HG03520 (cell line): ENCODE data around the gene PLD6.
"Not testable (repeated sequence)": the region's sequence is repeated elsewhere in the genome, so short reads cannot be mapped to it uniquely, and the experiment has no call there.

Experiments used
- ATAC-seq: cut with Tn5 transposase; IDR thresholded peaks from one replicate; pipeline ENCODE4 v1.9.1; 2021; ENCODE audit warnings: mild to moderate bottlenecking, moderate library complexity; ENCODE audit not compliant: unreplicated experiment

The PLD6 gene

GRCh38 chr17:17201907-17202306 lies 4.2 kb downstream of the PLD6 start:
- ATAC-seq, result no peak

GRCh38 chr17:17201271-17201670 lies 4.9 kb downstream of the PLD6 start:
- ATAC-seq, result no peak

- ATAC-seq, result no peak
Observed at GRCh38 chr17:17200831-17201230, 5.3 kb downstream of the PLD6 start.

GRCh38 chr17:17200311-17200710 lies 5.8 kb downstream of the PLD6 start:
- ATAC-seq, result no peak

GRCh38 chr17:17198281-17198680 lies 7.9 kb downstream of the PLD6 start:
- no peak for ATAC-seq

GRCh38 chr17:17196776-17197175 lies 9.4 kb downstream of the PLD6 start:
- no peak for ATAC-seq

- ATAC-seq, result not testable (repeated sequence)
Observed at GRCh38 chr17:17195466-17195865, 10.7 kb downstream of the PLD6 start.

GRCh38 chr17:17191961-17192381 lies 14.2 kb downstream of the PLD6 start:
- no peak for ATAC-seq

GRCh38 chr17:17191346-17191792 lies 14.8 kb downstream of the PLD6 start:
- ATAC-seq, result no peak

- no peak for ATAC-seq
Observed at GRCh38 chr17:17190188-17190587, 15.9 kb downstream of the PLD6 start.

- ATAC-seq, result no peak
Observed at GRCh38 chr17:17189559-17189958, 16.6 kb downstream of the PLD6 start.

- no peak for ATAC-seq
Observed at GRCh38 chr17:17188586-17188985, 17.5 kb downstream of the PLD6 start.

- ATAC-seq, result no peak
Observed at GRCh38 chr17:17186551-17187505, 19.3 kb downstream of the PLD6 start.

GRCh38 chr17:17186051-17186450 lies 20.1 kb downstream of the PLD6 start:
- ATAC-seq, result no peak

GRCh38 chr17:17184985-17185757 lies 21.0 kb downstream of the PLD6 start:
- not testable (repeated sequence) for ATAC-seq

GRCh38 chr17:17183744-17184143 lies 22.4 kb downstream of the PLD6 start:
- no peak for ATAC-seq

- ATAC-seq, result no peak
Observed at GRCh38 chr17:17182598-17183136, 23.5 kb downstream of the PLD6 start.

GRCh38 chr17:17181666-17182597 lies 24.2 kb downstream of the PLD6 start:
- ATAC-seq, result no peak

- ATAC-seq, result no peak
Observed at GRCh38 chr17:17180741-17181525, 25.2 kb downstream of the PLD6 start.
